Stimulated activated memory B cell treated with anti-CD40 and anti-IgM and Interleukin-4, amounts not matched to agents 10 μg/mL and 1 μg/mL and 100 μg/mL, for 72 hours (primary cell): ENCODE results near the gene MCF2L.
A peak's percentile ranks its signal among the peaks of the same experiment; 100 is the strongest.
"Not testable (repeated sequence)": the region's sequence is repeated elsewhere in the genome, so short reads cannot be mapped to it uniquely, and the experiment has no call there.

Experiments used
- ATAC-seq: fragments of 150-1000 bp; cut with Tn5 transposase; 2 replicates; pipeline ENCODE4 v1.10.0; 2021
- H3K27ac Mint-ChIP-seq: one replicate; pipeline ENCODE4 v1.8.0; 2022; ENCODE audit warnings: mild to moderate bottlenecking, mixed read lengths
- H3K27me3 Mint-ChIP-seq: one replicate; pipeline ENCODE4 v1.8.0; 2022; ENCODE audit warnings: mixed read lengths
- H3K36me3 Mint-ChIP-seq: one replicate; pipeline ENCODE4 v1.8.0; 2022; ENCODE audit warnings: mixed read lengths
- H3K4me1 Mint-ChIP-seq: one replicate; pipeline ENCODE4 v1.8.0; 2022; ENCODE audit warnings: mixed read lengths
- H3K4me3 Mint-ChIP-seq: one replicate; pipeline ENCODE4 v1.8.0; 2022; ENCODE audit warnings: mild to moderate bottlenecking, moderate library complexity, mixed read lengths
- H3K9me3 Mint-ChIP-seq: one replicate; pipeline ENCODE4 v1.8.0; 2022; ENCODE audit warnings: mixed read lengths

The MCF2L gene

GRCh38 chr13:112938680-112939079 lies 30.3 kb upstream of the MCF2L start:
- Mint-ChIP-seq H3K36me3 (no peaks in the 10 kb centered on the region), H3K27ac (no peak overlapping the region), H3K4me3 (no peak overlapping the region), H3K9me3 (peaks cover 5% of the 10 kb centered on the region), H3K4me1 (peaks cover 13% of the 10 kb centered on the region), H3K27me3 (peaks cover 40% of the 10 kb centered on the region)
- ATAC-seq = no peak

DNA sequence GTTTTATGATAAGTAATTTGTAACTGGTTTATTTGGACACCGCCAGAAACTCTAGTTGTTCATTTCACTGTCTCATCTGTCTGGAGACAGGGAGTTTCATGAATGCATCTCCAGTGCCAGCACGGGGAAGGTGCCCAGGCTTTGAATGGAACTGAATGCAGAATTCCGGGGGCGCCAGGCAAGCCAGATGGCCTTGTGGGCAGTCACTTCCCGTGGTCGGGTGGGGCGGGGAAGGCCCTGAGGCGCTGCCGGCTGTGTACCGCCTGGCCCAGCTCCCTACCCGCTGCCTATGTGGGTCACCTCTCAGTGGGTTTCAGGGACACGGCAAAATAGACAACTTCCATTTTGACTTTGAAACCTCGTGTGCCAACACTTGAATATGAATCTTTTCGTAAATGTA lies 28.8 kb upstream of the MCF2L start:
- peaks cover 5% of the 10 kb centered on the region for H3K9me3 Mint-ChIP-seq
- ATAC-seq = no peak
- no peak overlapping the region for H3K27ac Mint-ChIP-seq
- H3K27me3 Mint-ChIP-seq = peaks cover 47% of the 10 kb centered on the region
- H3K4me3 Mint-ChIP-seq = no peak overlapping the region
- H3K4me1 Mint-ChIP-seq = peaks cover 16% of the 10 kb centered on the region
- H3K36me3 Mint-ChIP-seq = no peaks in the 10 kb centered on the region

DNA sequence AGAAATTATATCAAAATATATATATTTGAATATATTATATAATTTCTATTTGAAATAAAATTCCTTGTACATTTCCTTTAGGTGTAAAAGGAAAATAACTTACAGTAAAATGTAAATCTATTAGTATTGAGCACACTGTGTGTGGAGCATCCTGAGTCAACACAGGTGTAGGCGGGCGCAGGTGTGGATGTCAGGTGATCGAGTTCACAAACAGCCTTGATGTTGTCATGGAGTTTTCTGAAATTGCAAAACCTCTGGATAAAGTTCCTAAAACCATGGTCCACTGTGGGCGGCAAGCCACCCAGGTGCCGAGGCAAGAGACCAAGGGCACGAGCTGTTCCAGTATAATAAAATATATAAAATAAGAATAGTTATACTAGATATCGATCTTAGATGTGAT lies 27.7 kb upstream of the MCF2L start:
- no peak overlapping the region for H3K4me3 Mint-ChIP-seq
- H3K4me1 Mint-ChIP-seq = peaks cover 16% of the 10 kb centered on the region
- peaks cover 48% of the 10 kb centered on the region for H3K27me3 Mint-ChIP-seq
- no peaks in the 10 kb centered on the region for H3K36me3 Mint-ChIP-seq
- peaks cover 5% of the 10 kb centered on the region for H3K9me3 Mint-ChIP-seq
- ATAC-seq = no peak
- H3K27ac Mint-ChIP-seq = no peak overlapping the region

GRCh38 chr13:112941765-112942164 lies 27.2 kb upstream of the MCF2L start:
- not testable (repeated sequence) for H3K9me3 Mint-ChIP-seq, H3K27ac Mint-ChIP-seq, ATAC-seq, H3K36me3 Mint-ChIP-seq, H3K4me3 Mint-ChIP-seq
- H3K27me3 Mint-ChIP-seq = peaks cover 52% of the 10 kb centered on the region
- H3K4me1 Mint-ChIP-seq = peaks cover 16% of the 10 kb centered on the region

- peaks cover 16% of the 10 kb centered on the region for H3K4me1 Mint-ChIP-seq
- H3K27ac Mint-ChIP-seq = no peak overlapping the region
- peaks cover 1% of the 10 kb centered on the region for H3K9me3 Mint-ChIP-seq
- peaks cover 55% of the 10 kb centered on the region for H3K27me3 Mint-ChIP-seq
- H3K4me3 Mint-ChIP-seq = peak overlapping the region; percentile 90
- peak; percentile 90 for ATAC-seq
- H3K36me3 Mint-ChIP-seq = no peaks in the 10 kb centered on the region
Observed at GRCh38 chr13:112942689-112943308, 26.2 kb upstream of the MCF2L start.

- Mint-ChIP-seq H3K4me1 (peaks cover 16% of the 10 kb centered on the region), H3K27me3 (peaks cover 56% of the 10 kb centered on the region), H3K36me3 (no peaks in the 10 kb centered on the region)
Observed at GRCh38 chr13:112943309-112944125, 25.5 kb upstream of the MCF2L start.

GRCh38 chr13:112947796-112948195 lies 21.2 kb upstream of the MCF2L start:
- Mint-ChIP-seq H3K36me3 (no peaks in the 10 kb centered on the region), H3K27ac (no peak overlapping the region), H3K4me1 (peaks cover 8% of the 10 kb centered on the region), H3K9me3 (no peaks in the 10 kb centered on the region), H3K27me3 (peaks cover 46% of the 10 kb centered on the region), H3K4me3 (no peak overlapping the region)
- no peak for ATAC-seq

More at GRCh38 chr13:112943309-112944125, 25.5 kb upstream of the MCF2L start:
- H3K9me3 Mint-ChIP-seq = no peaks in the 10 kb centered on the region
- H3K27ac Mint-ChIP-seq = no peak overlapping the region
- ATAC-seq = peak; percentile 63
- H3K4me3 Mint-ChIP-seq = peak overlapping the region; percentile 79

DNA sequence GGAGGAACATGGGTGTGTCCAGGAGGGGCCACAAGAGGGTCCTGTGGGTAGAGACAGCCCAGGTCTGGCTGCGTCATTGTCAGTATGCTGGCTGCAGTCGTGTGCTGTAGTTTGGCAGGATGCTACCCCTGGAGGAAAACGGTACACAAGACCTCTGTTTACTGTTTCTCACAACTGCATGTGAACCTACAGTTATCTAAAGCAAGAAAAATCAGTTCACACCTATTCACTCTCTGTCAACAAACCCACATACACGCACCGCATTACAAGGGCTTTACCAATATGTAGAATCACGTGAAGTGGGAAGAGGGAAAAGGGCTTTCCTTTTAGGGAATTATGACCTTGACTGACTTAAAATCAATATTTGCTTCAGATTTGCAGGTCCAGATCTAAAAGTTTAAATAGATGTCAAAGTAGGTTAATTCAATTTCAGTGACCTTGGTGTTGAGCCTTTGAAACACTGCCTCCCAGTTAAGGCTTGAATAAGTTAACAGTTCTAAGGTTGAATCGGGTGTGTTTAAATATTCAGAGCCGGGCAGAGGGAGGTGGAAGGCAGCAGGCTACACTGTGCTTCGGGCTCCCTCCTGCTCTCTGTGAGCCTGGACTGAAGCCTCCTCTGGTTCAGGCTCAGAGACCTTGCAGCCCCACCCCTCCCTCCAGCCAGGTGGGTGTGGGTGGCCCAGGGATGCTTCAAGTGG lies 17.2 kb upstream of the MCF2L start:
- Mint-ChIP-seq H3K27me3 (peaks cover 25% of the 10 kb centered on the region), H3K36me3 (no peaks in the 10 kb centered on the region), H3K4me1 (no peaks in the 10 kb centered on the region), H3K4me3 (no peak overlapping the region), H3K27ac (no peak overlapping the region), H3K9me3 (no peaks in the 10 kb centered on the region)
- no peak for ATAC-seq

DNA sequence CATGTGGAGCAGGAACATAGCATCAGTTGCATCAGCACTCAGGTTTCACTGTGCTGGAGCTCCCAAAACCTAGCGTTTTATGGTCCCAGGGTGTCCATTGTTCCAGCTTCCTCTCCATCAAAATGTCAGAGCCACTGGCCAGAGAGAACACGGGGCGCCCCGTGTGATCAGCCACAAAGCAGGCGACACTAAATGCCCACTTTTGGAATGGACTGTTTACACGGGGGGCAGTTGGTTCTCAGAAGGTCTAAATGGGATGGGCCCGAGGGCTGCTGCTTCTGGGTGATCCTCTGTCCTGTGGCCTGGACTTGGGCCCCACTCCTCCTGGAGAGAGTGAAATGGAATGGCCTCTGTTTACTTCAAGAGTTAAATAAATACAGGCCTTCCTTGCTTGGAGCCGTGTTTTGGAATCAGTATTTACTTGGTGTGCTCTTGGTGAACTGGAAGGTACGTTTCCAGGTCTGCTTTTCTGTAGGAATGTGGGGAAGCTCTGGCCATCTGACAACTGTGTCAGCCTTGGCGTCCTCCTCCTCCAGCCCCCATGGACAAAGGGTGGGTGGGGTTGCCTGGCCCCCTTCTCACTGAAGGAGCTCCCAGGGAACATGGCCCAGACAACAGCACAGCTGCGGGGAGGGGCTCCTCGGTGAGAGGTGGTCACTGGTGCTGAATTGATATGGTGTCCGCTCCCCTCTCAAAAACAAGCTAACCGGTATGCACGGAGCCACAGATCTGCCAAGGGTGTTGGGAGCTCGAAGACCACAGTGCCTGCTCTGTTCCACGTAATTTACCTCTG lies 16.1 kb upstream of the MCF2L start:
- no peaks in the 10 kb centered on the region for H3K9me3 Mint-ChIP-seq
- H3K27ac Mint-ChIP-seq = no peak overlapping the region
- H3K4me1 Mint-ChIP-seq = no peaks in the 10 kb centered on the region
- H3K36me3 Mint-ChIP-seq = no peaks in the 10 kb centered on the region
- H3K27me3 Mint-ChIP-seq = peaks cover 17% of the 10 kb centered on the region
- no peak for ATAC-seq
- no peak overlapping the region for H3K4me3 Mint-ChIP-seq

DNA sequence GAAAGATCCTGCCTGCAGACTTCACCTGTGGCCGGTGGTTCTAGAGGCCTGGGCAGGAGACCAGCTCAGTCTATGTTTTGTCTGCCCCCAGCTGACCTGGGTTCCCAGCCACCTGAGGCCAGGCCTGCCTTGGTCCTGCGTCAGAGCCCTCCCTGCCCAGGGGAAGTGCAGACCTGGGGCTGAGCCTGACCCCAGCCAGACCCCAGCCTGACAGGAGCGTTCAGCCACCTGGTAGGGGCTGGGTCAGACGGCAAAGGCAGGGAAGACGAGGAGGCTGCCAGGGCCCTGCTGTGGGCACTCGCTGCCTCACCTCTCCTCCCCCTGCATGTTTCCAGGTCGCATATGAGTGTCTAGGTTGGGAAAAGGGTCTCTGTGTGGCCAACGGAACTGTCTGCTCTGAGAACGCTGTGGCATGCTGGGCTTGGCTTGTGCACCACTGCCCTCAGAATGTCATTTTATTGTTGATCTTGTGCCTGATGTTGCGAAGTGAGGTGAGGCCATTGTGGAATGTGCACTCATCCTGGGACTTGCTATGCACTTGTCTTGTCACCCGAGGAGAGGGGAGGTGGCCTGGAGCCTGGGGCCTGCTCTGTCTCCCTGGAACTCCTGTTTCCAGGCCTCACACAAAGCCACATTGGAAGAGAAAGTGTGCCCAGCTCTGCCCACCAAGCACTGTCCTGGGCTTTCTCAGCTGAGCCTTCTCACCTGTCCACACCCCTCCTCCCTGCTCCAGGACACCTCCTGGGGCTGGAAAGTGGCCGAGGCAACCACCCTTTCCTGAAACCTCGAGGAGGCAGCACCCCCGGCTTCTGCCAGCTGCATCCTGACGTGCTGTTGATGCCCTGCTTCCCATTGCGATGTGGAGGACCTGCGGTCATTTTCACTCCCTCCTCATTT lies 15.2 kb upstream of the MCF2L start:
- Mint-ChIP-seq H3K9me3 (no peaks in the 10 kb centered on the region), H3K27ac (no peak overlapping the region), H3K4me3 (no peak overlapping the region), H3K36me3 (no peaks in the 10 kb centered on the region), H3K4me1 (no peaks in the 10 kb centered on the region), H3K27me3 (peaks cover 8% of the 10 kb centered on the region)
- ATAC-seq = no peak

DNA sequence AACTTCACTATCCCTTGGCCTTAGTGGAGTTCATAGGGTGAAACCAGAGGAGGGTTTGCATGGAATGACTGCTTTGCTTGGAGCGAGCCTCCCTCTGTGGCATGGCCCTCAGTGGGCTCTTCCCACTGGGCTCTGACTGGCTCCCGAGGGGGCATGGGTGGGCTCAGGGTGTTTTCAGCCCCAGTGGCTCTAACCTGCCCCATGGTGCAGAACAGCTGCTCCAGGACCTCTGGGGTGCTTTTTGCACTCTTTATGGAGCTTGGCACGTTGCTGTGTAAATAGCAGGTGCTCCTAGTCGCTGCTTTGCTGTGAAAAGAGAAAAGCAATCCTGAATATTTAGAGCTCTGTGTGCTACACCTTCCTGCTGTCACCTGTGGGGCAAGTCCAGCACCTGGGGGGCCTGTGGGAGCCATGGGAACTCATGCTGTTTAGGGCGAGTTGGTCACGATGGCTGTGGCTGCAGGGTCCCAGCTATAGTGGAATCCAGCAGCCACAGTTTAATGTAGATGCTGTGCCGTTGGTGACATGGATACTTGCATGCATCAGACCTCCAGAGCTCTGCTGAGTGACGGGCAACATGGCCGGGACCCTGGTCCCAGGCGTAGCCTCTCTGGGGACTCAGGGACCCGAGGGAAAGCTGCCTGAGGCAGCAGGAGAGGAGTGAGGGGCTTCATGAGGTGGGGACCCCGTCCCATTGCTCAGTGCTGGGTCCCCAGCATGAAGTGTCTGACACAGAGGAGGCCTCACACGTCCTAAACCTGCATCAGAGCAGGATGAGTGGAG lies 14.3 kb upstream of the MCF2L start:
- H3K27me3 Mint-ChIP-seq = no peaks in the 10 kb centered on the region
- no peaks in the 10 kb centered on the region for H3K36me3 Mint-ChIP-seq
- H3K27ac Mint-ChIP-seq = no peak overlapping the region
- H3K9me3 Mint-ChIP-seq = no peaks in the 10 kb centered on the region
- ATAC-seq = no peak
- H3K4me3 Mint-ChIP-seq = no peak overlapping the region
- no peaks in the 10 kb centered on the region for H3K4me1 Mint-ChIP-seq

DNA sequence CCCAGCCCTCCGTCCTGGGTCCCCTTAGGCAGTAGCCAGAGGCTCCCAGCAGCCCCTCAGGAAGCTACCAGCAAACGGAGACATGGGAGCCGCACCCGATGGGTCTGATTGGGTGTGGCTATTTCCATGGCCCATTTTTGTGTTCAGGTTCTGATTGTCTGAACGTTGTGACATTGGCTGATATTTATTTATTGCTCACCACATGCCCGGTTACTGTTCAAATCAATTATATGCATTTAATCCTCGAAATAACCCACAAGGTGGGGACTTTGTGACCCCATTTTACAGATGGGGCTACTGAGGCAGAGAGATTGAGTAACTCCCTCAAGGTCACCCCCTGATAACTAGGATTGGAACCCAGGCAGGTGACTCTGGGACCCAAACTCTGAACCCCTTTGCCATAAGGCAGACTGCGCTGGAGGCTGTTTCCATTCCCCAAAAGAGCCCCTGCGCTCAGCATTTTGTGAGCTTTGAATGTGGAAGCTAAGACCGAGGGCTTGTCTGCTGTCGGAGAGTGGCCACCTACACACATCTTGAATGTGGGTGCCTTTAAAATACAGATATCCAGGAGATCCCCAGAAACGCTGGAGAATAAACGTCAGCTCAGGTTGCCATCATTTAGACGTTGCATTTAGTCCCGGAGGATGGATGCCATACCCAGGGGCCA lies 13.6 kb upstream of the MCF2L start:
- Mint-ChIP-seq H3K9me3 (no peaks in the 10 kb centered on the region), H3K36me3 (no peaks in the 10 kb centered on the region), H3K27me3 (no peaks in the 10 kb centered on the region), H3K4me1 (no peaks in the 10 kb centered on the region), H3K27ac (no peak overlapping the region), H3K4me3 (no peak overlapping the region)
- ATAC-seq = no peak

- no peaks in the 10 kb centered on the region for H3K36me3 Mint-ChIP-seq
- H3K27ac Mint-ChIP-seq = no peak overlapping the region
- H3K27me3 Mint-ChIP-seq = no peaks in the 10 kb centered on the region
- no peak overlapping the region for H3K4me3 Mint-ChIP-seq
- no peaks in the 10 kb centered on the region for H3K4me1 Mint-ChIP-seq
- ATAC-seq = no peak
- H3K9me3 Mint-ChIP-seq = no peaks in the 10 kb centered on the region
Observed at GRCh38 chr13:112955956-112956355, 13.1 kb upstream of the MCF2L start.
